AG09319 (cell line): ENCODE measurements around the gene KCNQ2.

Source experiments
- DNase-seq: peaks from one replicate; pipeline ENCODE4 v3.0.0-alpha.2; 2010; ENCODE audit warnings: low read depth; ENCODE audit errors: extremely low read depth
- CTCF ChIP-seq: IDR thresholded peaks from 2 replicates; pipeline ENCODE4 v1.5.1; 2011; ENCODE audit warnings: low read depth, mild to moderate bottlenecking, inconsistent platforms, low read length, moderate library complexity

KCNQ2 gene

DNA sequence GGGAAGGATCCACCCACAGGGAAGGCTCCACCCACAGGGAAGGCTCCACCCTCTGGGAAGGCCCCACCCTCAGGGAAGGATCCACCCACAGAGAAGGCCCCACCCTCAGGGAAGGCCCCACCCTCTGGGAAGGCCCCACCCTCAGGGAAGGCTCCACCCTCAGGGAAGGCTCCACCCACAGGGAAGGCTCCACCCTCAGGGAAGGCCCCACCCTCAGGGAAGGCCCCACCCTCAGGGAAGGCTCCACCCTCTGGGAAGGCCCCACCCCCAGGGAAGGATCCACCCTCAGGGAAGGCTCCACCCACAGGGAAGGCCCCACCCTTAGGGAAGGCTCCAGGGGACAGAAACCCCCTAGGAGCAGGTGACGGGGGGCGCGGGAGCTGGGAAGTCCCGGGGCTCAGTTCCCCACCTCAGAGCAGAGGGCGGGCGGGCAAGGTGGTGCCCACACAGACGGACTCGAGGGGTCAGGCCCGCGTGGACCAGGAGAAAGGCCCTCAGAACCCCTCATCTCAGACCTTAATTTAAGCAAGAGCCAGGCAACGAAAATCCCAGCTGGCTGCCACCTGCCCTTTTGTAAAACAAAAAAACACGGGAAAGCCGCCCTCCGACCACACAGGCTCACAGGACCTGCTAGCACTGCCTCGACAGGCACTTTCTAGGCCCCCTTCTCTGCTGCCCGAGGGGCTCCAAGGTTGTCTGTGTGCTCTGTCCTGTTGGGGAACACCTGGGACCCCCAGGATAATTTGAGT, 39.7 kb downstream of the KCNQ2 start:
- DNase-seq: no peak
- no peak for TF ChIP-seq CTCF

DNA sequence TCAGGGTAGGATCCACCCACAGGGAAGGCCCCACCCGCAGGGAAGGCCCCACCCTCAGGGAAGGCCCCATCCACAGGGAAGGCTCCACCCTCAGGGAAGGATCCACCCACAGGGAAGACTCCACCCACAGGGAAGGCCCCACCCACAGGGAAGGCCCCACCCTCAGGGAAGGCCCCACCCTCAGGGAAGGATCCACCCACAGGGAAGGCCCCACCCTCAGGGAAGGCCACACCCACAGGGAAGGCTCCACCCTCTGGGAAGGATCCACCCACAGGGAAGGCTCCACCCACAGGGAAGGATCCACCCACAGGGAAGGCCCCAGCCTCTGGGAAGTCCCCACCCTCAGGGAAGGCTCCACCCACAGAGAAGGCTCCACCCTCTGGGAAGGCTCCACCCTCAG, 40.5 kb downstream of the KCNQ2 start:
- no peak for DNase-seq
- no peak for TF ChIP-seq CTCF

- no peak for TF ChIP-seq CTCF
- DNase-seq: no peak
These were observed 41.6 kb downstream of the KCNQ2 start for GRCh38 chr20:63430891-63431290.

GRCh38 chr20:63429992-63430391, 42.5 kb downstream of the KCNQ2 start:
- DNase-seq: no peak
- no peak for TF ChIP-seq CTCF

- DNase-seq: no peak
- TF ChIP-seq CTCF: no peak
These were observed 43.4 kb downstream of the KCNQ2 start for GRCh38 chr20:63428906-63429575.

DNA sequence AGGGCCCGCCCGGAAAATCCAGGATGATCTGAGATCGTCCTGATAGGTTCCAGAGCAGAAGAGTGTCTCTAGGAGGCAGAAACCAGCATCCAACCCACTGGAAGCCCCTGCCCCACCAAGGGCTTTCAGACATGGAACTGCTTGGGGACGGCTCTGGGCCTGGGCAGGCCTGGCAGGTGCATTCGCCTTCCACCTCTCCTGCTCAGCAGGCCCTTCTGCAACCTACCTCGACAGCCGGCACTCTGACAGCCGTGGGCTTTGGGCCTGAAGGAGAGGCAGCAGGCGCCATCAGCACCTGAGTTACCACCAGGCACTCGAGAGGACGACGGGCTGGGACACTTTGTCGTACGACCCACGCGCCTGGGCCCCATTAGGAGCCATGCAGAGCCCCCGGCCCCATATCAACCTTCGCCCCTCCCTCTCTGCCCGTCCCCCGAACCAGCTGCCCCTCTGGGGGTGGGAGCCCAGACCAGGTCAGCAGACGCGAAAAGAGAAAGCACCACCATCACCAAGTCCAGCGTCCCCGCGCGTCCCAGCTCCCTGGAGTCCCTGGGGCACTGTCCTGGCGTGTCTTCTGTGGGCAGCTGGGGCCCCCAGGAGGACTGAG, 44.6 kb downstream of the KCNQ2 start:
- DNase-seq: no peak
- no peak for TF ChIP-seq CTCF

- TF ChIP-seq CTCF: no peak
- no peak for DNase-seq
These were observed 45.2 kb downstream of the KCNQ2 start for GRCh38 chr20:63427206-63427605.
